OCI-LY1 (cell line): ENCODE measurements around the gene DNAAF5.

Source experiments
- H2AFZ ChIP-seq: fragments of 200-600 bp; sonication (generic), shearing (Covaris generic); 2 replicates; pipeline ENCODE4 v1.6.0; 2014; ENCODE audit warnings: antibody characterized with exemption, mild to moderate bottlenecking, low read length
- H3F3A ChIP-seq: fragments of 200-600 bp; sonication (generic), shearing (Covaris generic); 2 replicates; pipeline ENCODE4 v1.6.0; 2014; ENCODE audit warnings: mild to moderate bottlenecking, antibody characterized with exemption, low read length, moderate library complexity; ENCODE audit not compliant: insufficient read depth
- H3K27ac ChIP-seq: fragments of 200-600 bp; sonication (generic); 2 replicates; pipeline ENCODE4 v1.5.1; 2014; ENCODE audit warnings: low read length, mixed run types, mild to moderate bottlenecking, low read depth; ENCODE audit not compliant: poor library complexity, severe bottlenecking
- H3K27me3 ChIP-seq: fragments of 200-600 bp; sonication (generic); 2 replicates; pipeline ENCODE4 v1.6.0; 2014; ENCODE audit warnings: antibody characterized with exemption, mild to moderate bottlenecking, low read length, moderate library complexity; ENCODE audit not compliant: insufficient read depth
- H3K36me3 ChIP-seq: fragments of 200-600 bp; sonication (generic); 2 replicates; pipeline ENCODE4 v1.6.1; 2014; ENCODE audit warnings: mild to moderate bottlenecking, antibody characterized with exemption, low read length, moderate library complexity, mixed read lengths; ENCODE audit not compliant: insufficient read depth
- H3K4me1 ChIP-seq: fragments of 200-600 bp; sonication (generic); 2 replicates; pipeline ENCODE4 v1.5.1; 2014; ENCODE audit warnings: mild to moderate bottlenecking, low read length, moderate library complexity; ENCODE audit not compliant: insufficient read depth, severe bottlenecking
- H3K4me2 ChIP-seq: fragments of 200-600 bp; sonication (generic), shearing (Covaris generic); 2 replicates; pipeline ENCODE4 v1.6.1; 2014; ENCODE audit warnings: low read length
- H3K4me3 ChIP-seq: fragments of 200-600 bp; sonication (generic); 2 replicates; pipeline ENCODE4 v1.5.1; 2014; ENCODE audit warnings: low read length, low read depth, mild to moderate bottlenecking, mixed read lengths; ENCODE audit not compliant: poor library complexity, severe bottlenecking
- H3K79me2 ChIP-seq: fragments of 200-600 bp; shearing (Covaris generic); 2 replicates; pipeline ENCODE4 v1.6.1; 2016; ENCODE audit warnings: mixed run types, low read length, mixed read lengths; ENCODE audit not compliant: insufficient read depth
- H3K9ac ChIP-seq: fragments of 200-600 bp; sonication (generic), shearing (Covaris generic); 2 replicates; pipeline ENCODE4 v1.6.1; 2014; ENCODE audit warnings: mild to moderate bottlenecking, low read length, mixed read lengths
- H3K9me2 ChIP-seq: fragments of 200-600 bp; sonication (generic), shearing (Covaris generic); 2 replicates; pipeline ENCODE4 v1.6.1; 2014; ENCODE audit warnings: low read depth, mild to moderate bottlenecking, low read length, mixed read lengths
- H3K9me3 ChIP-seq: fragments of 200-600 bp; shearing (Covaris generic); 2 replicates; pipeline ENCODE4 v1.6.1; 2014; ENCODE audit warnings: low read length, mixed read lengths
- H4K20me1 ChIP-seq: fragments of 200-600 bp; sonication (generic), shearing (Covaris generic); 2 replicates; pipeline ENCODE4 v1.6.0; 2016; ENCODE audit warnings: mild to moderate bottlenecking, low read length; ENCODE audit not compliant: insufficient read depth
- CTCF ChIP-seq: fragments of 200-600 bp; sonication (generic), shearing (Covaris generic); IDR thresholded peaks from 2 replicates; pipeline ENCODE4 v1.5.1; 2017; ENCODE audit warnings: mild to moderate bottlenecking, antibody characterized with exemption, low read length, moderate library complexity, mixed read lengths
- EZH2 ChIP-seq: fragments of 200-600 bp; sonication (generic), shearing (Covaris generic); IDR thresholded peaks from 2 replicates; pipeline ENCODE4 v1.8.0; 2017; ENCODE audit warnings: borderline replicate concordance, mixed run types, mild to moderate bottlenecking, antibody characterized with exemption, low read length, moderate library complexity, mixed read lengths

DNAAF5 gene

GRCh38 chr7:707296-708000, 19.1 kb upstream of the DNAAF5 start:
- Histone ChIP-seq H2AFZ (no peak overlapping the region), H3K9ac (no peak overlapping the region), H3K9me2 (no peaks in the 10 kb centered on the region), H4K20me1 (no peaks in the 10 kb centered on the region), H3K9me3 (peaks cover 4% of the 10 kb centered on the region; the same call in 1 of the 2 replicates), H3K36me3 (peaks cover 13% of the 10 kb centered on the region), H3K4me2 (no peak overlapping the region), H3K27ac (no peak overlapping the region), H3K4me1 (no peaks in the 10 kb centered on the region), H3K79me2 (no peaks in the 10 kb centered on the region), H3K4me3 (no peak overlapping the region), H3F3A (no peaks in the 10 kb centered on the region), H3K27me3 (no peaks in the 10 kb centered on the region)
- TF ChIP-seq CTCF (no peak), EZH2 (no peak)

- no peaks in the 10 kb centered on the region for H3K79me2 ChIP-seq
- H3K9me2 ChIP-seq = no peaks in the 10 kb centered on the region
- H3K9ac ChIP-seq = no peak overlapping the region
- H3K4me2 ChIP-seq = no peak overlapping the region
- TF ChIP-seq EZH2 (no peak), CTCF (no peak)
- no peaks in the 10 kb centered on the region for H3K9me3 ChIP-seq
- no peaks in the 10 kb centered on the region for H3F3A ChIP-seq
- H3K27ac ChIP-seq = no peak overlapping the region
- H3K27me3 ChIP-seq = no peaks in the 10 kb centered on the region
- H2AFZ ChIP-seq = no peak overlapping the region
- no peaks in the 10 kb centered on the region for H3K4me1 ChIP-seq
- H3K36me3 ChIP-seq = peaks cover 13% of the 10 kb centered on the region
- H4K20me1 ChIP-seq = no peaks in the 10 kb centered on the region
- H3K4me3 ChIP-seq = no peak overlapping the region
Measured at GRCh38 chr7:710161-710560, 16.3 kb upstream of the DNAAF5 start.

- Histone ChIP-seq H3K9me2 (no peaks in the 10 kb centered on the region), H3K4me3 (no peak overlapping the region), H3K9ac (no peak overlapping the region), H3K36me3 (peaks cover 13% of the 10 kb centered on the region), H3K79me2 (no peaks in the 10 kb centered on the region), H4K20me1 (no peaks in the 10 kb centered on the region), H3K9me3 (no peaks in the 10 kb centered on the region), H3K4me1 (no peaks in the 10 kb centered on the region), H2AFZ (no peak overlapping the region), H3K27me3 (no peaks in the 10 kb centered on the region), H3K27ac (no peak overlapping the region), H3F3A (no peaks in the 10 kb centered on the region), H3K4me2 (no peak overlapping the region)
- TF ChIP-seq CTCF = no peak
- no peak for TF ChIP-seq EZH2
Measured at GRCh38 chr7:711093-711921, 15.2 kb upstream of the DNAAF5 start.
